K562 (cell line): ENCODE measurements around the gene SLC37A3. TPM values are rescaled to one million over a fixed set of nuclear protein-coding genes. Genes with fewer than 3 reads are reported as not detected.

ENCODE experiments used
- ATAC-seq: fragments of 200-7000 bp; cut with Tn5 transposase; 3 replicates; pipeline ENCODE4 v1.9.1; 2020; ENCODE audit warnings: moderate library complexity
- BruUV-seq: library from RNA; stranded (reverse); fragments of 400-500 nt; replicated peaks from 2 replicates; lab custom pipeline; 2021; lab: Mats Ljungman, UMichigan
- CTCF ChIA-PET: fragments of 300-600 bp; formaldehyde crosslinking; extraction: SDS; loops from one replicate; lab custom pipeline; 2021; ENCODE audit warnings: low intra/inter-chr PET ratio; lab: Yijun Ruan, JAX
- POLR2A ChIA-PET: fragments of 300-600, 350-650 bp; sonication (Branson Sonifier 250); formaldehyde crosslinking; extraction: SDS; loops from one replicate; lab custom pipeline; 2021; ENCODE audit warnings: antibody characterized with exemption, inconsistent platforms; lab: Yijun Ruan, JAX
- DNase-seq, 4 experiments: peaks; one replicate each; pipeline versions ENCODE4 v3.0.0 to v3.0.0-alpha.2; 2011 to 2018; ENCODE audit warnings: low spot score in 3 of 4, mixed read lengths in 3 of 4; ENCODE audit errors: extremely low read depth in 1 of 4
- FAIRE-seq: peaks from 2 replicates; lab custom pipeline; 2011; peaks lifted over from hg19 to GRCh38; lab: Jason Lieb, UNC
- H2AFZ ChIP-seq: 2 replicates; pipeline ENCODE4 v1.6.0; 2011; ENCODE audit warnings: low read depth, low read length, control low read depth, inconsistent platforms
- H3K27ac ChIP-seq: fragments of 200-600 bp; 3 replicates; pipeline ENCODE4 v1.8.0; 2011; ENCODE audit warnings: low read depth, mild to moderate bottlenecking, control low read depth, inconsistent platforms, low read length, moderate library complexity, mixed read lengths; ENCODE audit errors: extremely low read depth
- H3K27me3 ChIP-seq, 2 experiments: fragments of 300-600 bp in 1 of 2; 2 replicates in 1 of 2; 3 replicates in 1 of 2; pipeline versions ENCODE4 v1.6.0 to v1.8.0; 2011; ENCODE audit warnings: inconsistent platforms in 2 of 2, low read length in 2 of 2, mild to moderate bottlenecking in 1 of 2, mixed read lengths in 1 of 2, moderate library complexity in 1 of 2; ENCODE audit not compliant: control insufficient read depth in 2 of 2, insufficient read depth in 2 of 2
- H3K36me3 ChIP-seq: fragments of 300-600 bp; 3 replicates; pipeline ENCODE4 v1.8.0; 2011; ENCODE audit warnings: mild to moderate bottlenecking, low read length, inconsistent platforms; ENCODE audit not compliant: control insufficient read depth, insufficient read depth
- H3K4me1 ChIP-seq, 2 experiments: fragments of 200-600 bp in 1 of 2; replicated peaks in 1 of 2; 2 replicates in 1 of 2; 3 replicates in 1 of 2; pipeline versions ENCODE4 v1.5.1 to v1.8.0; 2011; ENCODE audit warnings: inconsistent platforms in 2 of 2, low read length in 2 of 2, mild to moderate bottlenecking in 1 of 2, mixed read lengths in 1 of 2, moderate library complexity in 1 of 2; ENCODE audit not compliant: control insufficient read depth in 2 of 2, insufficient read depth in 2 of 2
- H3K4me2 ChIP-seq: 2 replicates; pipeline ENCODE4 v1.6.1; 2011; ENCODE audit warnings: low read length, control low read depth, inconsistent platforms, mixed read lengths; ENCODE audit not compliant: insufficient read depth
- H3K4me3 ChIP-seq: fragments of 200-600 bp; sonication (generic), shearing (Covaris generic); 2 replicates; pipeline ENCODE4 v1.5.1; 2016; ENCODE audit warnings: control low read depth, inconsistent platforms
- H3K79me2 ChIP-seq: fragments of 200-600 bp; 3 replicates; pipeline ENCODE4 v1.8.0; 2011; ENCODE audit warnings: low read length, inconsistent platforms; ENCODE audit not compliant: control insufficient read depth, insufficient read depth
- H3K9ac ChIP-seq, 2 experiments: 2 replicates each; pipeline versions ENCODE4 v1.6.0 to v1.6.1; 2011; ENCODE audit warnings: low read depth in 2 of 2, low read length in 2 of 2, control low read depth in 1 of 2, inconsistent platforms in 1 of 2, mild to moderate bottlenecking in 1 of 2, mixed read lengths in 1 of 2; ENCODE audit not compliant: insufficient read depth in 1 of 2
- H3K9me1 ChIP-seq: one replicate; pipeline ENCODE4 v1.6.0; 2011; ENCODE audit warnings: inconsistent platforms, mild to moderate bottlenecking, low read length, moderate library complexity; ENCODE audit not compliant: control insufficient read depth, insufficient read depth
- H3K9me3 ChIP-seq: replicated peaks from 2 replicates; pipeline ENCODE4 v1.5.1; 2011; ENCODE audit warnings: low read depth, low read length, inconsistent platforms; ENCODE audit not compliant: control insufficient read depth, insufficient read depth
- H4K20me1 ChIP-seq: replicated peaks from 2 replicates; pipeline ENCODE4 v1.6.1; 2011; ENCODE audit warnings: low read length, inconsistent platforms, mixed read lengths; ENCODE audit not compliant: control insufficient read depth, insufficient read depth
- BCOR ChIP-seq: fragments of 450-650 bp; IDR thresholded peaks from 2 replicates; pipeline ENCODE4 v1.6.1; 2016
- BRD9 ChIP-seq: fragments of 450-650 bp; IDR thresholded peaks from 2 replicates; pipeline ENCODE4 v1.6.1; 2018; ENCODE audit warnings: low read depth; ENCODE audit not compliant: partially characterized antibody
- CREB1 ChIP-seq, 2 experiments: sonication (generic) in 1 of 2; formaldehyde crosslinking in 1 of 2; IDR thresholded peaks; 2 replicates each; pipeline versions ENCODE4 v1.6.1 to v1.8.0; 2012 to 2022; ENCODE audit warnings: inconsistent platforms in 1 of 2, mild to moderate bottlenecking in 1 of 2, missing genetic modification reagents in 1 of 2, moderate library complexity in 1 of 2
- HDAC1 ChIP-seq, 2 experiments: fragments of 450-650 bp; IDR thresholded peaks; 2 replicates each; pipeline ENCODE4 v1.6.1; 2016 to 2017; ENCODE audit warnings: inconsistent platforms in 1 of 2, mild to moderate bottlenecking in 1 of 2, moderate library complexity in 1 of 2
- LEF1 ChIP-seq: fragments of 450-650 bp; IDR thresholded peaks from 2 replicates; pipeline ENCODE4 v1.6.1; 2016; ENCODE audit warnings: mild to moderate bottlenecking
- MAFF ChIP-seq: IDR thresholded peaks from 2 replicates; pipeline ENCODE4 v1.6.1; 2012; ENCODE audit warnings: low read length, improper control_type of control experiment
- MTA2 ChIP-seq: fragments of 450-650 bp; IDR thresholded peaks from 2 replicates; pipeline ENCODE4 v1.6.1; 2016; ENCODE audit warnings: low read depth
- MYC ChIP-seq, 2 experiments: fragments of 250-450 bp in 1 of 2; sonication (Bioruptor Pico) in 1 of 2; IDR thresholded peaks; 2 replicates each; pipeline versions ENCODE4 v1.5.1 to v1.6.1; 2012 to 2021; ENCODE audit warnings: low read depth in 2 of 2, borderline replicate concordance in 1 of 2, improper control_type of control experiment in 1 of 2, low read length in 1 of 2, mild to moderate bottlenecking in 1 of 2, moderate library complexity in 1 of 2
- NR1H2 ChIP-seq: sonication (generic); formaldehyde crosslinking; IDR thresholded peaks from 2 replicates; pipeline ENCODE4 v1.4.0; 2020; ENCODE audit warnings: mild to moderate bottlenecking, missing genetic modification reagents
- NUFIP1 ChIP-seq: fragments of 450-650 bp; IDR thresholded peaks from 2 replicates; pipeline ENCODE4 v1.6.1; 2018; ENCODE audit not compliant: partially characterized antibody
- RUNX1 ChIP-seq: sonication (generic); IDR thresholded peaks from 2 replicates; pipeline ENCODE4 v1.6.1; 2016; ENCODE audit warnings: antibody characterized with exemption, low read depth
- SAFB2 ChIP-seq: fragments of 200-400 bp; formaldehyde crosslinking; IDR thresholded peaks from 2 replicates; pipeline ENCODE4 v1.6.1; 2018; ENCODE audit warnings: borderline replicate concordance, low read length, low read depth, moderate library complexity; ENCODE audit not compliant: severe bottlenecking
- SRF ChIP-seq, 2 experiments: fragments of 250-450, 450-650 bp in 1 of 2; sonication (Bioruptor Pico) in 1 of 2; sonication (generic) in 1 of 2; formaldehyde crosslinking; IDR thresholded peaks; 2 replicates each; pipeline versions ENCODE4 v1.5.0 to v1.5.1; 2020 to 2022; ENCODE audit warnings: mild to moderate bottlenecking in 1 of 2, missing genetic modification reagents in 1 of 2
- TGIF2 ChIP-seq: sonication (generic); formaldehyde crosslinking; IDR thresholded peaks from 2 replicates; pipeline ENCODE4 v1.8.1; 2022; ENCODE audit warnings: mild to moderate bottlenecking, missing genetic modification reagents, moderate library complexity
- WGBS: fragments of 100-300 bp; shearing (Covaris generic); methylation state at CpG from one replicate; pipeline ENCODE4 v1.1.6; 2016; ENCODE audit warnings: low coverage, mixed read lengths; ENCODE audit not compliant: insufficient coverage; ENCODE audit errors: missing lambda C conversion rate; 5-methylcytosine and 5-hydroxymethylcytosine counted together
- in situ Hi-C: fragments of 300-500 bp; cut with MboI; formaldehyde crosslinking; loops from 4 replicates; pipeline ENCODE4 v1.15.0; 2018; ENCODE audit warnings: inconsistent platforms, mixed read lengths
- intact Hi-C: fragments of 100-400 bp; cut with micrococcal nuclease; formaldehyde crosslinking; loops from 2 replicates; pipeline ENCODE4 v1.14.2; 2022
- polyA plus RNA-seq, 8 experiments: library from polyadenylated mRNA; depleted of rRNA in 4 of 8; stranded (reverse) in 5 of 8; unstranded in 3 of 8; fragments of >200 nt; fragmentation: Nextera tagmentation in 2 of 8; fragmentation: Illumina TruSeq in 1 of 8; extraction: Ambion mirVana in 2 of 8; extraction: Trizol in 1 of 8; gene quantifications; 2 replicates each; pipeline versions ENCODE4 v1.2.1 to v1.2.3, GENCODE V29; 2011 to 2014; ENCODE audit warnings: inconsistent platforms in 1 of 8, missing spikeins in 1 of 8
- total RNA-seq, 7 experiments: library from RNA; depleted of rRNA in 6 of 7; stranded (reverse); fragments of >200 nt in 6 of 7; fragmentation: Illumina TruSeq in 2 of 7; extraction: Trizol in 2 of 7; gene quantifications; 2 replicates each; pipeline versions ENCODE4 v1.2.1 to v1.2.3, GENCODE V29; 2011 to 2021; ENCODE audit warnings: low replicate concordance in 1 of 7
- TF ChIP-seq, protein P1 (sequence below), 2 experiments: fragments of 450-650 bp; IDR thresholded peaks; 2 replicates each; pipeline ENCODE4 v1.6.1; 2018; ENCODE audit warnings: mild to moderate bottlenecking in 2 of 2, low read depth in 1 of 2; ENCODE audit not compliant: partially characterized antibody in 2 of 2
- TF ChIP-seq, protein P2 (sequence below), 2 experiments: fragments of 450-650 bp; conservative IDR thresholded peaks; 2 replicates each; pipeline ENCODE4 v1.6.1; 2017; ENCODE audit warnings: mild to moderate bottlenecking in 2 of 2, moderate library complexity in 2 of 2

Gene SLC37A3
- total and polyA plus RNA-seq, 9 of the 15 experiments (the other 6 are each of a cell fraction or from before 2014, with no cell fraction given), result 11.7 to 59.1 (median 26.8) TPM

DNA sequence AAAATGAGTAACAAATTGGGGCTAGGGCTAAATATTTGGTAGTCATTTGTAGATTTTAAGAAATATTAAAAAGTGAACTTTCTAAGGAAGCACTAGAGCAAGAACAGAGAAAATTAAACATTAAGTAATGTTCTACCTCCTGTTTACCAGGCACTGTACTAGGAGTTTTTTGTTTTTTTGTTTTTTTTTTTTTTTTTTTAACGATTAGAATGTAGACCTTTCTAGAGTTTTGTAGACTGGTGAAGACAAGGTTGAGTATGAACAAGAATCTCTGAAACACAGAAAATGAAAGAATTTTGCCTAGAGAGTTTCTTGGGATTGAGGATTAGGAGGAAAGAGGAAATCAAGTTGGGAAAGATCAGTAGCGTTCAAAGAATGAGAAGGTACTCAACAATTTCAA, 73.6 kb downstream of the SLC37A3 start (continued):
- TF ChIP-seq BCOR (peak; percentile 88), NUFIP1 (no peak), TGIF2 (CRISPR knock-in tag) (no peak), RUNX1 (no peak), SAFB2 (no peak), MTA2 (no peak), CREB1 (IDR thresholded peaks at IDR 0.05) (no peak), CREB1 (CRISPR knock-in tag; IDR thresholded peaks at IDR 0.05) (no peak), LEF1 (no peak)

- peak overlapping the region; percentile 52 for H2AFZ ChIP-seq
- H3K9me3 ChIP-seq, result peaks cover 3% of the 10 kb centered on the region
- no peaks in the 10 kb centered on the region for H3K9me1 ChIP-seq
- WGBS, result under 1% methylated on average over 6 of the region's 6 CpGs
- H4K20me1 ChIP-seq, result no peaks in the 10 kb centered on the region
- intact Hi-C loops, result loop anchor here (1.0 to 10.0 kb wide), 4 partner anchors 147 to 548 kb away; partner anchors contain the start of genes HIPK2 and PARP12
- H3K4me1 ChIP-seq, result peaks cover 32 to 39% of the 10 kb centered on the region in 2 experiments
- H3K4me2 ChIP-seq, result peak overlapping the region; percentile 74
- no peaks in the 10 kb centered on the region for H3K36me3 ChIP-seq
- H3K27me3 ChIP-seq, result no peaks in the 10 kb centered on the region
- CTCF ChIA-PET, result no interaction called here
- peak; percentile 88 for FAIRE-seq
- H3K4me3 ChIP-seq, result no peak overlapping the region
- in situ Hi-C loops, result loop anchor here (10.0 kb wide), 1 partner anchor 678 kb away; no protein-coding TSS in a partner anchor
- H3K9ac ChIP-seq, result peak overlapping the region; percentile 27 to 51; a peak in 2 of 4 replicates
- peak; percentile 82 for ATAC-seq
- peak; percentile 74 to 95 (median 84) for DNase-seq
- H3K79me2 ChIP-seq, result no peaks in the 10 kb centered on the region
- POLR2A ChIA-PET, result interaction anchor here (0.8 to 1.9 kb wide), 3 partner anchors 9 to 243 kb away, joined by 3 to 6 read pairs (median 4); no protein-coding TSS in a partner anchor
- BruUV-seq, result no TSS peak
- peak overlapping the region; percentile 62 for H3K27ac ChIP-seq
- TF ChIP-seq MAFF (0 out of 2 replicates have a peak, but pooled peaks have one; percentile 13), NR1H2 (CRISPR knock-in tag) (0 out of 2 replicates have a peak, but pooled peaks have one; percentile 41), BRD9 (no peak), SRF (CRISPR knock-in tag; IDR thresholded peaks at IDR 0.05) (0 out of 4 replicates have a peak, but pooled peaks of 1 of the 2 experiments have one; percentile 20), HDAC1 (IDR thresholded peaks at IDR 0.05) (peak in 1 of 2 experiments; percentile 70; a peak in 3 of 4 replicates), MYC (IDR thresholded peaks at IDR 0.05; ENCODE audit: low read depth, low read length) (peak; percentile 22; the same call in 1 of the 2 replicates), MYC (CRISPR knock-in tag; IDR thresholded peaks at IDR 0.05; ENCODE audit: borderline replicate concordance, low read depth) (no peak)
- TF ChIP-seq, protein P1, sequence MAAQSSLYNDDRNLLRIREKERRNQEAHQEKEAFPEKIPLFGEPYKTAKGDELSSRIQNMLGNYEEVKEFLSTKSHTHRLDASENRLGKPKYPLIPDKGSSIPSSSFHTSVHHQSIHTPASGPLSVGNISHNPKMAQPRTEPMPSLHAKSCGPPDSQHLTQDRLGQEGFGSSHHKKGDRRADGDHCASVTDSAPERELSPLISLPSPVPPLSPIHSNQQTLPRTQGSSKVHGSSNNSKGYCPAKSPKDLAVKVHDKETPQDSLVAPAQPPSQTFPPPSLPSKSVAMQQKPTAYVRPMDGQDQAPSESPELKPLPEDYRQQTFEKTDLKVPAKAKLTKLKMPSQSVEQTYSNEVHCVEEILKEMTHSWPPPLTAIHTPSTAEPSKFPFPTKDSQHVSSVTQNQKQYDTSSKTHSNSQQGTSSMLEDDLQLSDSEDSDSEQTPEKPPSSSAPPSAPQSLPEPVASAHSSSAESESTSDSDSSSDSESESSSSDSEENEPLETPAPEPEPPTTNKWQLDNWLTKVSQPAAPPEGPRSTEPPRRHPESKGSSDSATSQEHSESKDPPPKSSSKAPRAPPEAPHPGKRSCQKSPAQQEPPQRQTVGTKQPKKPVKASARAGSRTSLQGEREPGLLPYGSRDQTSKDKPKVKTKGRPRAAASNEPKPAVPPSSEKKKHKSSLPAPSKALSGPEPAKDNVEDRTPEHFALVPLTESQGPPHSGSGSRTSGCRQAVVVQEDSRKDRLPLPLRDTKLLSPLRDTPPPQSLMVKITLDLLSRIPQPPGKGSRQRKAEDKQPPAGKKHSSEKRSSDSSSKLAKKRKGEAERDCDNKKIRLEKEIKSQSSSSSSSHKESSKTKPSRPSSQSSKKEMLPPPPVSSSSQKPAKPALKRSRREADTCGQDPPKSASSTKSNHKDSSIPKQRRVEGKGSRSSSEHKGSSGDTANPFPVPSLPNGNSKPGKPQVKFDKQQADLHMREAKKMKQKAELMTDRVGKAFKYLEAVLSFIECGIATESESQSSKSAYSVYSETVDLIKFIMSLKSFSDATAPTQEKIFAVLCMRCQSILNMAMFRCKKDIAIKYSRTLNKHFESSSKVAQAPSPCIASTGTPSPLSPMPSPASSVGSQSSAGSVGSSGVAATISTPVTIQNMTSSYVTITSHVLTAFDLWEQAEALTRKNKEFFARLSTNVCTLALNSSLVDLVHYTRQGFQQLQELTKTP (IDR thresholded peaks at IDR 0.05; ENCODE audit: low read depth in 1 of 2, partially characterized antibody in 2 of 2), result peak in 1 of 2 experiments; percentile 48
- TF ChIP-seq, protein P2, sequence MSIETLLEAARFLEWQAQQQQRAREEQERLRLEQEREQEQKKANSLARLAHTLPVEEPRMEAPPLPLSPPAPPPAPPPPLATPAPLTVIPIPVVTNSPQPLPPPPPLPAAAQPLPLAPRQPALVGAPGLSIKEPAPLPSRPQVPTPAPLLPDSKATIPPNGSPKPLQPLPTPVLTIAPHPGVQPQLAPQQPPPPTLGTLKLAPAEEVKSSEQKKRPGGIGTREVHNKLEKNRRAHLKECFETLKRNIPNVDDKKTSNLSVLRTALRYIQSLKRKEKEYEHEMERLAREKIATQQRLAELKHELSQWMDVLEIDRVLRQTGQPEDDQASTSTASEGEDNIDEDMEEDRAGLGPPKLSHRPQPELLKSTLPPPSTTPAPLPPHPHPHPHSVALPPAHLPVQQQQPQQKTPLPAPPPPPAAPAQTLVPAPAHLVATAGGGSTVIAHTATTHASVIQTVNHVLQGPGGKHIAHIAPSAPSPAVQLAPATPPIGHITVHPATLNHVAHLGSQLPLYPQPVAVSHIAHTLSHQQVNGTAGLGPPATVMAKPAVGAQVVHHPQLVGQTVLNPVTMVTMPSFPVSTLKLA (conservative IDR thresholded peaks at IDR 0.05), result peak in 1 of 2 experiments; percentile 71; a peak in 2 of 4 replicates
Measured at GRCh38 chr7:140322759-140323158, 75.6 kb downstream of the SLC37A3 start.
